HG03432 (cell line): ENCODE data around the gene CTNNA3.
A peak's percentile ranks its signal among the peaks of the same experiment; 100 is the strongest.
"Not testable (repeated sequence)": the region's sequence is repeated elsewhere in the genome, so short reads cannot be mapped to it uniquely, and the experiment has no call there.

ENCODE experiments used
- ATAC-seq: cut with Tn5 transposase; IDR thresholded peaks from one replicate; pipeline ENCODE4 v1.9.1; 2021; ENCODE audit warnings: mild to moderate bottlenecking, moderate library complexity; ENCODE audit not compliant: unreplicated experiment

CTNNA3 gene

GRCh38 chr10:67603701-67604100 is 92.3 kb downstream of the CTNNA3 start:
- no peak for ATAC-seq

GRCh38 chr10:67603086-67603485 is 92.9 kb downstream of the CTNNA3 start:
- no peak for ATAC-seq

GRCh38 chr10:67602268-67602950 is 93.6 kb downstream of the CTNNA3 start:
- ATAC-seq = no peak

GRCh38 chr10:67599597-67599996 is 96.4 kb downstream of the CTNNA3 start:
- ATAC-seq = no peak

- no peak for ATAC-seq
Observed at GRCh38 chr10:67596641-67597040, 99.4 kb downstream of the CTNNA3 start.

GRCh38 chr10:67587771-67588170 is 108.2 kb downstream of the CTNNA3 start:
- ATAC-seq = no peak

- ATAC-seq = no peak
Observed at GRCh38 chr10:67575532-67575931, 120.5 kb downstream of the CTNNA3 start.

- no peak for ATAC-seq
Observed at GRCh38 chr10:67573484-67573883, 122.5 kb downstream of the CTNNA3 start.

GRCh38 chr10:67571503-67571902 is 124.5 kb downstream of the CTNNA3 start:
- ATAC-seq = no peak

- not testable (repeated sequence) for ATAC-seq
Observed at GRCh38 chr10:67558311-67558710, 137.7 kb downstream of the CTNNA3 start.

GRCh38 chr10:67553254-67553653 is 142.7 kb downstream of the CTNNA3 start:
- ATAC-seq = no peak

GRCh38 chr10:67550838-67551402 is 145.1 kb downstream of the CTNNA3 start:
- no peak for ATAC-seq

GRCh38 chr10:67550046-67550445 is 145.9 kb downstream of the CTNNA3 start:
- ATAC-seq = no peak

GRCh38 chr10:67549390-67549789 is 146.6 kb downstream of the CTNNA3 start:
- ATAC-seq = no peak

- no peak for ATAC-seq
Observed at GRCh38 chr10:67541411-67541810, 154.6 kb downstream of the CTNNA3 start.

GRCh38 chr10:67539312-67539711 is 156.7 kb downstream of the CTNNA3 start:
- no peak for ATAC-seq

- no peak for ATAC-seq
Observed at GRCh38 chr10:67537906-67538305, 158.1 kb downstream of the CTNNA3 start.

GRCh38 chr10:67533376-67533775 is 162.6 kb downstream of the CTNNA3 start:
- no peak for ATAC-seq

GRCh38 chr10:67530990-67531389 is 165.0 kb downstream of the CTNNA3 start:
- ATAC-seq = not testable (repeated sequence)

- no peak for ATAC-seq
Observed at GRCh38 chr10:67527351-67527750, 168.6 kb downstream of the CTNNA3 start.

GRCh38 chr10:67521546-67521945 is 174.4 kb downstream of the CTNNA3 start:
- peak; percentile 35 for ATAC-seq

GRCh38 chr10:67520924-67521520 is 175.0 kb downstream of the CTNNA3 start:
- peak; percentile 92 for ATAC-seq
